ENCODE data around the gene NDNF. TPM values are rescaled to one million over a fixed set of nuclear protein-coding genes. Genes with fewer than 3 reads are reported as not detected.

Gene NDNF
- total RNA-seq, 3 donors from 2014 or later, result 9.0 to 11.8 (median 10.3) TPM

DNA sequence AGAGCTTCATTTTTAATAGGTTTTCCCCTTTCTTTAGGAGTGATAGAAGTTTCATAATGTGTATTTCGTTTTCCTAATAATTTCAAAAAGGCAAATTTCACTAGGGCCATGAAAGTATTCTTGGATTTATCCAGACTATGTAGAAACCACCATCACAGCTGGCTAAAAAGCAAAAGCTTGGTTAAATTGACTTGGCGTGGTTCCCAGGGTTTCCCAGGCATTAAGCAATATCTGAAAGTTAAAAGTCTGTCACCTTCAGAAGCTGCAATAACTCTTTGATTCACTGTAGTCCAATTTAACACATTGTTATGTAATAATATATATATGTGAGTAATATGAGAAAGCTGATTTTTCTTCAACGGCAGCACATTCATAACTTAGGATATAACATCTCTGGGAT, 38.3 kb downstream of the NDNF start:
- Histone ChIP-seq H3K4me1 (ENCODE audit: low read depth) (no peaks in the 10 kb centered on the region), H3K9me3 (no peaks in the 10 kb centered on the region), H3K36me3 (ENCODE audit: low read depth) (no peaks in the 10 kb centered on the region), H3K4me3 (no peak overlapping the region)
- intact Hi-C loops (cut with DNase I, micrococcal nuclease), result no loop called here
- DNase-seq, result peak in 1 of 3 donors; percentile 10
- ATAC-seq, result no peak
- TF ChIP-seq, protein P1, sequence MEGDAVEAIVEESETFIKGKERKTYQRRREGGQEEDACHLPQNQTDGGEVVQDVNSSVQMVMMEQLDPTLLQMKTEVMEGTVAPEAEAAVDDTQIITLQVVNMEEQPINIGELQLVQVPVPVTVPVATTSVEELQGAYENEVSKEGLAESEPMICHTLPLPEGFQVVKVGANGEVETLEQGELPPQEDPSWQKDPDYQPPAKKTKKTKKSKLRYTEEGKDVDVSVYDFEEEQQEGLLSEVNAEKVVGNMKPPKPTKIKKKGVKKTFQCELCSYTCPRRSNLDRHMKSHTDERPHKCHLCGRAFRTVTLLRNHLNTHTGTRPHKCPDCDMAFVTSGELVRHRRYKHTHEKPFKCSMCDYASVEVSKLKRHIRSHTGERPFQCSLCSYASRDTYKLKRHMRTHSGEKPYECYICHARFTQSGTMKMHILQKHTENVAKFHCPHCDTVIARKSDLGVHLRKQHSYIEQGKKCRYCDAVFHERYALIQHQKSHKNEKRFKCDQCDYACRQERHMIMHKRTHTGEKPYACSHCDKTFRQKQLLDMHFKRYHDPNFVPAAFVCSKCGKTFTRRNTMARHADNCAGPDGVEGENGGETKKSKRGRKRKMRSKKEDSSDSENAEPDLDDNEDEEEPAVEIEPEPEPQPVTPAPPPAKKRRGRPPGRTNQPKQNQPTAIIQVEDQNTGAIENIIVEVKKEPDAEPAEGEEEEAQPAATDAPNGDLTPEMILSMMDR (IDR thresholded peaks at IDR 0.05), result no peak

GRCh38 chr4:121030711-121031110, 41.6 kb downstream of the NDNF start:
- TF ChIP-seq, protein P1 (IDR thresholded peaks at IDR 0.05), result no peak
- Histone ChIP-seq H3K36me3 (ENCODE audit: low read depth) (no peaks in the 10 kb centered on the region), H3K4me1 (ENCODE audit: low read depth) (no peaks in the 10 kb centered on the region), H3K9me3 (no peaks in the 10 kb centered on the region), H3K4me3 (no peak overlapping the region)
- intact Hi-C loops (cut with DNase I, micrococcal nuclease), result no loop called here
- no peak for ATAC-seq
- DNase-seq, result no peak

GRCh38 chr4:121030131-121030530, 42.2 kb downstream of the NDNF start:
- DNase-seq (no peak), ATAC-seq (no peak)
- Histone ChIP-seq H3K9me3 (no peaks in the 10 kb centered on the region), H3K4me3 (no peak overlapping the region), H3K36me3 (ENCODE audit: low read depth) (no peaks in the 10 kb centered on the region), H3K4me1 (ENCODE audit: low read depth) (no peaks in the 10 kb centered on the region)
- intact Hi-C loops (cut with DNase I, micrococcal nuclease), result no loop called here
- TF ChIP-seq, protein P1 (IDR thresholded peaks at IDR 0.05), result no peak

DNA sequence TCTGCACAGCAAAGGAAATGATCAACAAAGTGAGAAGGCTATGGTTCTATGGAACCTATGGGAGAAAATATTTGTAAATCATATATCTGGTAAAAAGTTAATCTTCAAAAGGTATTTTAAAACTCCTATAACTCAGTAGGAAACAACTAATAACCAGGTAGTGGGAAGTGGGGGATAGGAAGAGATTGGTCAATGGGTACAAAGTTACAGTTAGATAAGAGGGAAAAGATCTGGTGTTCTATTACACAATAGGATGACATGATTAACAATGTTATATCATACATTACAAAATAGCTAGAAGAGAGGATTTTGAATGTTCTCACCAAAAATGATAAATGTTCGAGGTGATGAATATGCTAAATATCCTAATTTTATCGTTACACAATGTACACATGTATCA, 46.3 kb downstream of the NDNF start:
- Histone ChIP-seq H3K36me3 (ENCODE audit: low read depth) (no peaks in the 10 kb centered on the region), H3K9me3 (no peaks in the 10 kb centered on the region), H3K4me1 (ENCODE audit: low read depth) (no peaks in the 10 kb centered on the region), H3K4me3 (no peak overlapping the region)
- no peak for DNase-seq
- TF ChIP-seq, protein P1 (IDR thresholded peaks at IDR 0.05), result no peak
- intact Hi-C loops (cut with DNase I, micrococcal nuclease), result no loop called here
- ATAC-seq, result no peak

DNA sequence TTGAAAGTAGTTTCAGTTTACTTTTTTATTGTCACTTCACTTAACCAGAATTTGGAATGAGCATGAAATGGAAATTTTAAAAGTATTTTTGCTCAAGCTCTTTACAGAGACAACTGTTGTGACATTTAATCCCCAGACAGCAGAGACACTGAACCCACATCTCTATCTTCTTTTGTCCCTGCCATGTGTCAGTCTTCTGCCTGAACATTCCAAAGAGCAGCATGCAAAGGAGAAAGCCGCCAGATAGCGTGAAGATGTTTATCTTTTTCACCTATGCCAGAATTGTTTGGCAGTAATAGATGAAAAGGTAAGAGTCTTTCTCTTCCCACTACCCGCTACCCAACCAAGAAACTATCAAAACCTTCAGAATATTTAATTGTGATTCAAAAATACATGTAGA, 46.8 kb downstream of the NDNF start:
- Histone ChIP-seq H3K4me3 (no peak overlapping the region), H3K9me3 (no peaks in the 10 kb centered on the region), H3K36me3 (ENCODE audit: low read depth) (no peaks in the 10 kb centered on the region), H3K4me1 (ENCODE audit: low read depth) (no peaks in the 10 kb centered on the region)
- TF ChIP-seq, protein P1 (IDR thresholded peaks at IDR 0.05), result no peak
- intact Hi-C loops (cut with DNase I, micrococcal nuclease), result no loop called here
- ATAC-seq (no peak), DNase-seq (no peak)

DNA sequence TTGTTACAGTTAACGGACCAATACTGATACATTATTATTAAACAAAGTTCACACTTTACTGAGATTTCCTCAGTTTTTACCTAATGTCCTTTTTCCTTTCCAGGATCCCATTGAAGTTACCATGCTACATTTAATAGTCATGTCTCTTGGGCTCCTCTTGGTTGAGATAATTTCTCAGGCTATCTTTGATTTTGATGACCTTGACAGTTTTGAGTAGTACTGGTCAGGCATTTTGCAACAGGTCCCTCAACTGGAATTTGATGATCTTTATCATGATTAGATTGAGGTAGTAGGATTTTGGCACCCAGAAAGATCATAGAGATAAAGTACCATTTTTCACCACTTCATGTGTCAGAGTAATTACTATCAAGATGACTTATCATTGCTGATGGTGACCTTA, 53.8 kb downstream of the NDNF start:
- TF ChIP-seq, protein P1 (IDR thresholded peaks at IDR 0.05), result no peak
- intact Hi-C loops (cut with DNase I, micrococcal nuclease), result no loop called here

More for the DNA sequence above, 53.8 kb downstream of the NDNF start:
- no peaks in the 10 kb centered on the region for H3K36me3 ChIP-seq (ENCODE audit: low read depth)
- no peak overlapping the region for H3K4me3 ChIP-seq
- ATAC-seq (no peak), DNase-seq (no peak)
- H3K4me1 ChIP-seq (ENCODE audit: low read depth), result no peaks in the 10 kb centered on the region
- H3K9me3 ChIP-seq, result no peaks in the 10 kb centered on the region
